Uterus (tissue), 4 donors: ENCODE data around the gene PDXP. TPM values are rescaled to one million over a fixed set of nuclear protein-coding genes. Genes with fewer than 3 reads are reported as not detected.
A peak's percentile ranks its signal among the peaks of the same experiment; 100 is the strongest.

Source experiments
- DNase-seq, 2 donors: peaks; one replicate each; pipeline ENCODE4 v3.0.0-alpha.2; 2019 to 2020
- H3K27ac ChIP-seq, 2 donors: fragments of 200-600 bp; sonication (generic); 1 replicate in 1 of 2; 2 replicates in 1 of 2; pipeline ENCODE4 v1.5.1; 2016 to 2018
- H3K27me3 ChIP-seq, 2 donors: fragments of 200-600 bp; sonication (generic); one replicate each; pipeline ENCODE4 v1.5.1; 2018 to 2019; ENCODE audit warnings: control low read depth in 1 of 2
- H3K36me3 ChIP-seq, 2 donors: fragments of 200-600 bp; sonication (generic); one replicate each; pipeline ENCODE4 v1.5.1; 2019; ENCODE audit warnings: control low read depth in 1 of 2
- H3K4me1 ChIP-seq, 2 donors: fragments of 200-600 bp; sonication (generic); one replicate each; pipeline ENCODE4 v1.5.1; 2018 to 2019; ENCODE audit warnings: control low read depth in 1 of 2
- H3K4me3 ChIP-seq, 2 donors: fragments of 200-600 bp; sonication (generic); 1 replicate in 1 of 2; 2 replicates in 1 of 2; pipeline ENCODE4 v1.5.1; 2018 to 2019; ENCODE audit warnings: mild to moderate bottlenecking in 1 of 2
- H3K9me3 ChIP-seq, 2 donors: fragments of 200-600 bp; sonication (generic); one replicate each; pipeline ENCODE4 v1.5.1; 2019; ENCODE audit warnings: control low read depth in 1 of 2
- POLR2A ChIP-seq, 2 donors: fragments of 450-650 bp; IDR thresholded peaks; one replicate each; pipeline ENCODE4 v1.6.1; 2016; ENCODE audit warnings: antibody characterized with exemption in 2 of 2, mild to moderate bottlenecking in 1 of 2, moderate library complexity in 1 of 2
- intact Hi-C: fragments of 100-400 bp; cut with DNase I; formaldehyde crosslinking; loops from one replicate; pipeline ENCODE4 v1.15.1; 2023; ENCODE audit warnings: low total_unique reads
- total RNA-seq, 4 donors: library from RNA; depleted of rRNA in 3 of 4; stranded (reverse); fragments of >200 nt in 3 of 4; gene quantifications; one replicate each; pipeline versions ENCODE4 v1.1.0 to v1.2.4, GENCODE V29; 2014 to 2023
- TF ChIP-seq, protein P1 (sequence below), 4 experiments: fragments of 200-600 bp in 2 of 4; fragments of 450-650 bp in 2 of 4; sonication (generic) in 2 of 4; IDR thresholded peaks; one replicate each; pipeline ENCODE4 v1.5.1; 2016 to 2019; ENCODE audit warnings: antibody characterized with exemption in 4 of 4, mild to moderate bottlenecking in 2 of 4, moderate library complexity in 1 of 4
- donor health status: DM: yes; HTN: yes; CAD: no.

Gene PDXP
- total RNA-seq, 4 donors from 2014 or later = 0.88 to 10.7 (median 3.7) TPM

GRCh38 chr22:37636186-37636948 is 22.2 kb upstream of the PDXP start:
- TF ChIP-seq, protein P1, sequence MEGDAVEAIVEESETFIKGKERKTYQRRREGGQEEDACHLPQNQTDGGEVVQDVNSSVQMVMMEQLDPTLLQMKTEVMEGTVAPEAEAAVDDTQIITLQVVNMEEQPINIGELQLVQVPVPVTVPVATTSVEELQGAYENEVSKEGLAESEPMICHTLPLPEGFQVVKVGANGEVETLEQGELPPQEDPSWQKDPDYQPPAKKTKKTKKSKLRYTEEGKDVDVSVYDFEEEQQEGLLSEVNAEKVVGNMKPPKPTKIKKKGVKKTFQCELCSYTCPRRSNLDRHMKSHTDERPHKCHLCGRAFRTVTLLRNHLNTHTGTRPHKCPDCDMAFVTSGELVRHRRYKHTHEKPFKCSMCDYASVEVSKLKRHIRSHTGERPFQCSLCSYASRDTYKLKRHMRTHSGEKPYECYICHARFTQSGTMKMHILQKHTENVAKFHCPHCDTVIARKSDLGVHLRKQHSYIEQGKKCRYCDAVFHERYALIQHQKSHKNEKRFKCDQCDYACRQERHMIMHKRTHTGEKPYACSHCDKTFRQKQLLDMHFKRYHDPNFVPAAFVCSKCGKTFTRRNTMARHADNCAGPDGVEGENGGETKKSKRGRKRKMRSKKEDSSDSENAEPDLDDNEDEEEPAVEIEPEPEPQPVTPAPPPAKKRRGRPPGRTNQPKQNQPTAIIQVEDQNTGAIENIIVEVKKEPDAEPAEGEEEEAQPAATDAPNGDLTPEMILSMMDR (IDR thresholded peaks at IDR 0.05) = no peak
- TF ChIP-seq POLR2A (IDR thresholded peaks at IDR 0.05) = no peak
- Histone ChIP-seq H3K36me3 (no peaks in the 10 kb centered on the region), H3K27me3 (no peaks in the 10 kb centered on the region), H3K9me3 (no peaks in the 10 kb centered on the region), H3K4me3 (no peak overlapping the region), H3K4me1 (peaks cover 7 to 24% of the 10 kb centered on the region in 2 donors), H3K27ac (peak overlapping the region in 1 of 2 donors; percentile 44)
- DNase-seq = no peak
- intact Hi-C loops = no loop called here

DNA sequence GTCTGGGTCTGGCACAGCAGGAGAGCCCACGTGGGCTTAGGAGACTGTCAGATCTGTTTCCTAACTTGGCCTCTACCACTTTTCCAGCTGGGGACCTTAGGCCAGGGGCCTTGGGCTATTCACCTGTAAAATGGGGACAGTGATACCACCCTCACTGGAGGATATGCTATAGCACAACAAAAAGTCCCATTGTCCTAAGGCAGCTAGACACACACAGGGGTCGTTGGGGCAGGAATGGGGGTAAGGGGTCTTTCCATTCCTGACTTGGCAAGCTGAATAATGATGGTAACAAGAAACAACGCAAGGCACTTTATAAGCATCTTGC is 21.6 kb upstream of the PDXP start:
- intact Hi-C loops = no loop called here
- no peaks in the 10 kb centered on the region for H3K9me3 ChIP-seq
- H3K4me3 ChIP-seq = no peak overlapping the region
- no peak for DNase-seq
- H3K27ac ChIP-seq = peak overlapping the region in 1 of 2 donors; percentile 44
- H3K4me1 ChIP-seq = peaks cover 7 to 24% of the 10 kb centered on the region in 2 donors
- TF ChIP-seq, protein P1 (IDR thresholded peaks at IDR 0.05) = no peak
- TF ChIP-seq POLR2A (IDR thresholded peaks at IDR 0.05) = no peak
- H3K36me3 ChIP-seq = no peaks in the 10 kb centered on the region
- no peaks in the 10 kb centered on the region for H3K27me3 ChIP-seq

GRCh38 chr22:37638391-37639069 is 20.0 kb upstream of the PDXP start:
- DNase-seq = no peak
- H3K27ac ChIP-seq = peak overlapping the region in 1 of 2 donors; percentile 89

DNA sequence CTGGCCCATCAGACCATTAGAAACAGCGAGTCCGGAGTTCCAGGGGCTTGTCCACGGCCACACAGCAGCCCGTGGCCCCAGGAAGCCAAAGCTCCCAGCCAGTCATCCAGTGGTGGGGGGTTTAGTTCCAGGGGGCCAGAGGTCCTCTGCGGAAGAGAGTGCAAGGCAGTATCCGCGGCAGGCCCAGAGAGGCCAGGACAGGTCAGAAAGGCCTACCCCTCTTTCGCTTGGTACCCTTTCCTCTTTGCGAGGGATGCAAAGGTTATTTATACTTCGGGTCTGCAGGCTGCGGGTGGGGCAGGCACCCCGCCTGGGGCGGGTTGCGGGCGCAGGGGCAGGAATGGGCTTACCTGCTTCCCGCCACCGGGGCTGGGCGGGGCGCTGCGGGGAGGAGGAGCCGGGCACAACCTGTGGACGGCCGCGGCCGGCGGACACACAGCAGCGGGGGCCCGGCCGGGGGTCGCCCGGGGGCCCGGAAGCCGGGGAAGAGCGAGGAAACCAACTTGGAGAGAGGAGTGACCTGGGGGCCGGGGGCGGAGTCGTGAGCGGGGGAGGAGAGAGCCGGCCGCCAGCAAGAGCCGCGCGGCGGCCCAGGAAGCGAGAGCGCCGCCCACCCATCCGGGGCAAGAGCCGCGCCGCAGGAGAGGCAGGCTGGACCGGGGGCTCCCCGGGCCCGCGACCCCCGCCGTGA is 19.3 kb upstream of the PDXP start, which contains the start of gene SH3BP1:
TSS of gene SH3BP1 (plus strand) at position 600 of the 691 bp plus-strand sequence. CDS start 119 bp downstream, outside the sequence.
- Histone ChIP-seq H3K4me3 (peak within 1 kb of the TSS; percentile 29 to 63), H3K36me3 (no peaks in the 10 kb centered on the region), H3K27me3 (no peaks in the 10 kb centered on the region), H3K4me1 (peaks cover 7 to 19% of the 10 kb centered on the region in 2 donors), H3K27ac (peak within 1 kb of the TSS; percentile 43 to 89), H3K9me3 (no peaks in the 10 kb centered on the region)
- TF ChIP-seq POLR2A (IDR thresholded peaks at IDR 0.05) = peak in 1 of 2 donors; percentile 22
- TF ChIP-seq, protein P1 (IDR thresholded peaks at IDR 0.05) = no peak
- intact Hi-C loops = no loop called here
- peak; percentile 57 to 71 for DNase-seq

More at GRCh38 chr22:37638391-37639069, 20.0 kb upstream of the PDXP start:
- no peaks in the 10 kb centered on the region for H3K9me3 ChIP-seq
- H3K36me3 ChIP-seq = no peaks in the 10 kb centered on the region
- H3K4me3 ChIP-seq = peak overlapping the region in 1 of 2 donors; percentile 63
- intact Hi-C loops = no loop called here
- no peak for TF ChIP-seq POLR2A (IDR thresholded peaks at IDR 0.05)
- no peaks in the 10 kb centered on the region for H3K27me3 ChIP-seq
- H3K4me1 ChIP-seq = peaks cover 7 to 23% of the 10 kb centered on the region in 2 donors

DNA sequence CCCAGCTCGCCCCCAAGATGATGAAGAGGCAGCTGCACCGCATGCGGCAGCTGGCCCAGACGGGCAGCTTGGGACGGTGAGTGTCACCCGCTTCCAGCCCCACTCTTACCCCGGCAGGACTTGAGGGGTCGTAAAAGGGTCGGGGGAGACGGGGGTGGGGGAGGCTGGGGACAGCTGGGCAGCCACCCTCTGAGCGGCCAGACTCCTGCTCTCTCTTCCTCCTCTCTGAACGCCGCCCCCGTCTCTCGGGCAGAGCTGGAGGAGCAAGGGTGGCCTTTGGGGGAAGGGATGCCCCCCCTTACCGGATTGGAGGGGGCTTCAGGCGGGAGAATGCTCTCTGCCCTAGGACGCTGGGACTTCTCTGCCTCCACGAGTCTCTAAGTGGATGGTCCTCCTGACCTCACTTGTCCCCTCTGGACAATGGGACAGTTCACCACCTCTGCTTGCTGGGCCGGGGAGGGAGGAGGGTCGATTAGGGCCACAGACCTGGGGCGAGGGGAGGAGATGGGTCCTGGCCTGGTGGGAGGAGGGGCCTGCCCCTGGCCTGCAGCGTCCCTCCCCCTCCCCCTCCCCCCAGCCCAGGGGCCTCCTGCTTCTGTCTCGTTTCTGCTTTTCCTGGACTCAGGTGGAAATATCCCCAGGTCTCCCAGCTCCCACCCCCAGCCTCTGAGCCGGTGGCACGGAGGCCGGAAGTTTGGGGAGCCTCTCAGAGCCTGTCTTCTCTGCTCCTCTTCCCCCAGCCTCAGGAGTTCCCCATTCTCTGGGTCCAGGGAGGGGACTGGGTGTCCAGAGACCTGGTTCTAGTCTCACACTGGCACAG is 18.5 kb upstream of the PDXP start:
- Histone ChIP-seq H3K9me3 (no peaks in the 10 kb centered on the region), H3K4me1 (peaks cover 0 to 14% of the 10 kb centered on the region in 2 donors), H3K27ac (peak overlapping the region; percentile 43 to 89), H3K27me3 (no peaks in the 10 kb centered on the region), H3K4me3 (peak overlapping the region; percentile 29 to 63), H3K36me3 (no peaks in the 10 kb centered on the region)
- TF ChIP-seq POLR2A (IDR thresholded peaks at IDR 0.05) = no peak
- TF ChIP-seq, protein P1 (IDR thresholded peaks at IDR 0.05) = no peak
- intact Hi-C loops = loop anchor here (5.0 to 10.0 kb wide), 2 partner anchors 42 to 155 kb away; no protein-coding TSS in a partner anchor
- DNase-seq = no peak
